Measurements from ENCODE around the gene WIPF3.

GRCh38 chr7:29879609-29880008, 73.3 kb downstream of the WIPF3 start:
- TF ChIP-seq, protein P1, sequence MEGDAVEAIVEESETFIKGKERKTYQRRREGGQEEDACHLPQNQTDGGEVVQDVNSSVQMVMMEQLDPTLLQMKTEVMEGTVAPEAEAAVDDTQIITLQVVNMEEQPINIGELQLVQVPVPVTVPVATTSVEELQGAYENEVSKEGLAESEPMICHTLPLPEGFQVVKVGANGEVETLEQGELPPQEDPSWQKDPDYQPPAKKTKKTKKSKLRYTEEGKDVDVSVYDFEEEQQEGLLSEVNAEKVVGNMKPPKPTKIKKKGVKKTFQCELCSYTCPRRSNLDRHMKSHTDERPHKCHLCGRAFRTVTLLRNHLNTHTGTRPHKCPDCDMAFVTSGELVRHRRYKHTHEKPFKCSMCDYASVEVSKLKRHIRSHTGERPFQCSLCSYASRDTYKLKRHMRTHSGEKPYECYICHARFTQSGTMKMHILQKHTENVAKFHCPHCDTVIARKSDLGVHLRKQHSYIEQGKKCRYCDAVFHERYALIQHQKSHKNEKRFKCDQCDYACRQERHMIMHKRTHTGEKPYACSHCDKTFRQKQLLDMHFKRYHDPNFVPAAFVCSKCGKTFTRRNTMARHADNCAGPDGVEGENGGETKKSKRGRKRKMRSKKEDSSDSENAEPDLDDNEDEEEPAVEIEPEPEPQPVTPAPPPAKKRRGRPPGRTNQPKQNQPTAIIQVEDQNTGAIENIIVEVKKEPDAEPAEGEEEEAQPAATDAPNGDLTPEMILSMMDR (IDR thresholded peaks at IDR 0.05): no peak
- no peak for TF ChIP-seq POLR2A (IDR thresholded peaks at IDR 0.05)
